WTC11 (cell line): ENCODE data around the gene NDUFA6. TPM values are rescaled to one million over a fixed set of nuclear protein-coding genes. Genes with fewer than 3 reads are reported as not detected.

Experiments used
- ATAC-seq: fragments of 200-7000 bp; cut with Tn5 transposase; 2 replicates; pipeline ENCODE4 v1.10.0; 2021; ENCODE audit warnings: mild to moderate bottlenecking, moderate library complexity
- CTCF ChIA-PET: fragments of 300-600 bp; sonication (Branson Sonifier 250); formaldehyde crosslinking; loops from one replicate; lab custom pipeline; 2021; ENCODE audit warnings: antibody characterized with exemption; lab: Charles Lee
- POLR2A ChIA-PET: fragments of 350-600 bp; sonication (Branson Sonifier 250); formaldehyde crosslinking; loops from one replicate; lab custom pipeline; 2021; ENCODE audit warnings: antibody characterized with exemption; lab: Charles Lee
- DNase-seq: peaks from one replicate; pipeline ENCODE4 v3.0.0; 2021; ENCODE audit warnings: low spot score
- H3K27ac Mint-ChIP-seq: 2 replicates; pipeline ENCODE4 v1.8.0; 2021; ENCODE audit warnings: mixed read lengths
- H3K27me3 Mint-ChIP-seq: 2 replicates; pipeline ENCODE4 v1.8.0; 2021; ENCODE audit warnings: low read depth, mild to moderate bottlenecking, moderate library complexity, mixed read lengths
- H3K36me3 Mint-ChIP-seq: 2 replicates; pipeline ENCODE4 v1.8.0; 2021; ENCODE audit warnings: mixed read lengths
- H3K4me1 Mint-ChIP-seq: 2 replicates; pipeline ENCODE4 v1.8.0; 2022; ENCODE audit warnings: mixed read lengths
- H3K4me3 Mint-ChIP-seq: 2 replicates; pipeline ENCODE4 v1.8.0; 2021; ENCODE audit warnings: mild to moderate bottlenecking, moderate library complexity, mixed read lengths
- H3K9me3 Mint-ChIP-seq: 2 replicates; pipeline ENCODE4 v1.8.0; 2021; ENCODE audit warnings: mixed read lengths
- ERG ChIP-seq: fragments of 250-450 bp; sonication (Bioruptor Pico); IDR thresholded peaks from 2 replicates; pipeline ENCODE4 v1.8.0; 2021; ENCODE audit warnings: mild to moderate bottlenecking
- FOXJ3 ChIP-seq: sonication (generic); formaldehyde crosslinking; IDR thresholded peaks from 2 replicates; pipeline ENCODE4 v1.9.0; 2021; ENCODE audit warnings: missing genetic modification reagents, mild to moderate bottlenecking, borderline replicate concordance
- FOXP1 ChIP-seq: sonication (generic); formaldehyde crosslinking; IDR thresholded peaks from 2 replicates; pipeline ENCODE4 v1.8.0; 2022; ENCODE audit warnings: missing genetic modification reagents, mild to moderate bottlenecking, moderate library complexity, borderline replicate concordance
- FOXP4 ChIP-seq: sonication (generic); formaldehyde crosslinking; IDR thresholded peaks from 2 replicates; pipeline ENCODE4 v1.8.0; 2022; ENCODE audit warnings: mild to moderate bottlenecking, missing genetic modification reagents
- GABPB1 ChIP-seq: sonication (generic); formaldehyde crosslinking; IDR thresholded peaks from 2 replicates; pipeline ENCODE4 v1.8.1; 2023; ENCODE audit warnings: mild to moderate bottlenecking, missing genetic modification reagents
- GRHL2 ChIP-seq: fragments of 250-450 bp; sonication (Bioruptor Pico); IDR thresholded peaks from 2 replicates; pipeline ENCODE4 v1.8.0; 2022; ENCODE audit warnings: mild to moderate bottlenecking, moderate library complexity; ENCODE audit not compliant: insufficient replicate concordance, severe bottlenecking
- IRF1 ChIP-seq: sonication (generic); formaldehyde crosslinking; IDR thresholded peaks from 2 replicates; pipeline ENCODE4 v1.8.0; 2023; ENCODE audit warnings: missing genetic modification reagents
- MLX ChIP-seq: sonication (generic); formaldehyde crosslinking; IDR thresholded peaks from 2 replicates; pipeline ENCODE4 v1.8.1; 2023; ENCODE audit warnings: mild to moderate bottlenecking, missing genetic modification reagents, moderate library complexity
- NFATC4 ChIP-seq: fragments of 250-450 bp; sonication (Bioruptor Pico); IDR thresholded peaks from 2 replicates; pipeline ENCODE4 v1.9.0; 2021; ENCODE audit warnings: mild to moderate bottlenecking
- NR1H2 ChIP-seq: sonication (generic); formaldehyde crosslinking; IDR thresholded peaks from 2 replicates; pipeline ENCODE4 v1.9.0; 2021; ENCODE audit warnings: mild to moderate bottlenecking, moderate library complexity, missing genetic modification reagents
- SOX15 ChIP-seq: fragments of 250-450 bp; sonication (Bioruptor Pico); IDR thresholded peaks from 2 replicates; pipeline ENCODE4 v1.9.0; 2021; ENCODE audit warnings: mild to moderate bottlenecking
- ZBTB43 ChIP-seq: sonication (generic); formaldehyde crosslinking; IDR thresholded peaks from 2 replicates; pipeline ENCODE4 v1.8.1; 2023; ENCODE audit warnings: mild to moderate bottlenecking, missing genetic modification reagents
- ZNF121 ChIP-seq: sonication (generic); formaldehyde crosslinking; IDR thresholded peaks from 2 replicates; pipeline ENCODE4 v1.8.0; 2023; ENCODE audit warnings: missing genetic modification reagents
- total RNA-seq: library from RNA; stranded (reverse); gene quantifications from 3 replicates; pipeline ENCODE4 v1.2.3, GENCODE V29; 2021
- TF ChIP-seq, protein P1 (sequence below): fragments of 200-600 bp; IDR thresholded peaks from 2 replicates; pipeline ENCODE4 v1.8.0; 2022; ENCODE audit warnings: antibody characterized with exemption
- TF ChIP-seq, protein P2 (sequence below): sonication (generic); formaldehyde crosslinking; IDR thresholded peaks from 2 replicates; pipeline ENCODE4 v1.8.1; 2022; ENCODE audit warnings: low read depth, mild to moderate bottlenecking, moderate library complexity, missing genetic modification reagents, borderline replicate concordance
- TF ChIP-seq, protein P3 (sequence below): sonication (generic); formaldehyde crosslinking; IDR thresholded peaks from 2 replicates; pipeline ENCODE4 v1.8.0; 2022; ENCODE audit warnings: missing genetic modification reagents
- TF ChIP-seq, protein P4 (sequence below): sonication (generic); formaldehyde crosslinking; IDR thresholded peaks from 2 replicates; pipeline ENCODE4 v1.8.1; 2022; ENCODE audit warnings: mild to moderate bottlenecking, moderate library complexity, missing genetic modification reagents

NDUFA6 gene
- total RNA-seq, 1 experiment from 2014 or later, result 85.9 TPM

DNA sequence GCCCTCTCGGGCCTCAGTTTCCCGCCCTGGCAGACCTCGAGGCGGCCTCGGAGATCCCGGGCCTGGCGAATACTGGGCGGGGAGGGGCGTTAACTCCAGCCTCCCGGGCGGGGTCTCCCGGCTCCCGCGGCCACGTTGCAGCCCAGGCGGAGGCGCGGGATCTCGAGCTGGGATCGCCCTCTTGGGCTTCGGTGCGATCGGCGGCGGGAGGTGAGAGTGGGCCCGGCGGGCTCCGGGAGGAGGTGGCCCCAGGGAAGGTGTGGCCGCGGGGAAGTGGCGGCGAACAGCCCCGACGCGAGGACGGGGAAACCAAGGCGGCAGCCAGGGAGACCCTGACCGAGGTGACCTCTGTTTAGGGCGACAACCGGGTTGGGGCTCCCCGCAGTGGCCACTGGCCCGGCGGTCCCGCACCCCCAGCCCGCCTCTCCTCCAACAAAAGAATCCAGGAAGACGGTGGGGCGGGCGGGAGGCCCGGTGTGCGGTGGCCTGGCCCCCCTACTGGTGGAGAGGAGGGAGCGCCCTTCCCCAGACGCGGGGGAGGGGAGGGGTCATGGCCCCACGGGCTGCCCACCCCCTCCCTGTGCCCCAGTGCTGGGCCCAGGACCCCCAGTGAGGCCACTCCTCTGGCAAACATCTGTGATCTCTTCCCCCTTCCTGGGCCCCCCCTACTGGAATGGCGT is 16.3 kb downstream of the NDUFA6 start, which contains the start of gene PHETA2 (continued):
- TF ChIP-seq FOXP4 (CRISPR knock-in tag), result no peak
- 0 out of 2 replicates have a peak, but pooled peaks have one; percentile 9 for TF ChIP-seq ZNF121 (CRISPR knock-in tag)
- TF ChIP-seq MLX (CRISPR knock-in tag), result no peak
- no peak for TF ChIP-seq IRF1 (CRISPR knock-in tag)

GRCh38 chr22:42073621-42074041 is 16.9 kb downstream of the NDUFA6 start:
- H3K36me3 Mint-ChIP-seq, result no peaks in the 10 kb centered on the region
- H3K27me3 Mint-ChIP-seq, result peaks cover 28% of the 10 kb centered on the region
- ATAC-seq (no peak), DNase-seq (no peak)
- H3K4me3 Mint-ChIP-seq, result peak overlapping the region; percentile 63
- ChIA-PET POLR2A (no interaction called here), CTCF (no interaction called here)
- no peak overlapping the region for H3K27ac Mint-ChIP-seq
- H3K9me3 Mint-ChIP-seq, result no peaks in the 10 kb centered on the region
- H3K4me1 Mint-ChIP-seq, result peaks cover 43% of the 10 kb centered on the region
- TF ChIP-seq NFATC4 (CRISPR knock-in tag) (no peak), SOX15 (CRISPR knock-in tag) (no peak), ERG (CRISPR knock-in tag) (no peak), GABPB1 (CRISPR knock-in tag) (no peak), ZBTB43 (CRISPR knock-in tag) (no peak), FOXP1 (CRISPR knock-in tag) (no peak), NR1H2 (CRISPR knock-in tag) (no peak), GRHL2 (no peak), ZNF121 (CRISPR knock-in tag) (no peak), FOXJ3 (CRISPR knock-in tag) (no peak), IRF1 (CRISPR knock-in tag) (no peak)
- TF ChIP-seq, protein P1, sequence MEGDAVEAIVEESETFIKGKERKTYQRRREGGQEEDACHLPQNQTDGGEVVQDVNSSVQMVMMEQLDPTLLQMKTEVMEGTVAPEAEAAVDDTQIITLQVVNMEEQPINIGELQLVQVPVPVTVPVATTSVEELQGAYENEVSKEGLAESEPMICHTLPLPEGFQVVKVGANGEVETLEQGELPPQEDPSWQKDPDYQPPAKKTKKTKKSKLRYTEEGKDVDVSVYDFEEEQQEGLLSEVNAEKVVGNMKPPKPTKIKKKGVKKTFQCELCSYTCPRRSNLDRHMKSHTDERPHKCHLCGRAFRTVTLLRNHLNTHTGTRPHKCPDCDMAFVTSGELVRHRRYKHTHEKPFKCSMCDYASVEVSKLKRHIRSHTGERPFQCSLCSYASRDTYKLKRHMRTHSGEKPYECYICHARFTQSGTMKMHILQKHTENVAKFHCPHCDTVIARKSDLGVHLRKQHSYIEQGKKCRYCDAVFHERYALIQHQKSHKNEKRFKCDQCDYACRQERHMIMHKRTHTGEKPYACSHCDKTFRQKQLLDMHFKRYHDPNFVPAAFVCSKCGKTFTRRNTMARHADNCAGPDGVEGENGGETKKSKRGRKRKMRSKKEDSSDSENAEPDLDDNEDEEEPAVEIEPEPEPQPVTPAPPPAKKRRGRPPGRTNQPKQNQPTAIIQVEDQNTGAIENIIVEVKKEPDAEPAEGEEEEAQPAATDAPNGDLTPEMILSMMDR, result no peak
- TF ChIP-seq, protein P2, sequence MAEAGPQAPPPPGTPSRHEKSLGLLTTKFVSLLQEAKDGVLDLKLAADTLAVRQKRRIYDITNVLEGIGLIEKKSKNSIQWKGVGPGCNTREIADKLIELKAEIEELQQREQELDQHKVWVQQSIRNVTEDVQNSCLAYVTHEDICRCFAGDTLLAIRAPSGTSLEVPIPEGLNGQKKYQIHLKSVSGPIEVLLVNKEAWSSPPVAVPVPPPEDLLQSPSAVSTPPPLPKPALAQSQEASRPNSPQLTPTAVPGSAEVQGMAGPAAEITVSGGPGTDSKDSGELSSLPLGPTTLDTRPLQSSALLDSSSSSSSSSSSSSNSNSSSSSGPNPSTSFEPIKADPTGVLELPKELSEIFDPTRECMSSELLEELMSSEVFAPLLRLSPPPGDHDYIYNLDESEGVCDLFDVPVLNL (CRISPR knock-in tag), result no peak
- TF ChIP-seq, protein P3, sequence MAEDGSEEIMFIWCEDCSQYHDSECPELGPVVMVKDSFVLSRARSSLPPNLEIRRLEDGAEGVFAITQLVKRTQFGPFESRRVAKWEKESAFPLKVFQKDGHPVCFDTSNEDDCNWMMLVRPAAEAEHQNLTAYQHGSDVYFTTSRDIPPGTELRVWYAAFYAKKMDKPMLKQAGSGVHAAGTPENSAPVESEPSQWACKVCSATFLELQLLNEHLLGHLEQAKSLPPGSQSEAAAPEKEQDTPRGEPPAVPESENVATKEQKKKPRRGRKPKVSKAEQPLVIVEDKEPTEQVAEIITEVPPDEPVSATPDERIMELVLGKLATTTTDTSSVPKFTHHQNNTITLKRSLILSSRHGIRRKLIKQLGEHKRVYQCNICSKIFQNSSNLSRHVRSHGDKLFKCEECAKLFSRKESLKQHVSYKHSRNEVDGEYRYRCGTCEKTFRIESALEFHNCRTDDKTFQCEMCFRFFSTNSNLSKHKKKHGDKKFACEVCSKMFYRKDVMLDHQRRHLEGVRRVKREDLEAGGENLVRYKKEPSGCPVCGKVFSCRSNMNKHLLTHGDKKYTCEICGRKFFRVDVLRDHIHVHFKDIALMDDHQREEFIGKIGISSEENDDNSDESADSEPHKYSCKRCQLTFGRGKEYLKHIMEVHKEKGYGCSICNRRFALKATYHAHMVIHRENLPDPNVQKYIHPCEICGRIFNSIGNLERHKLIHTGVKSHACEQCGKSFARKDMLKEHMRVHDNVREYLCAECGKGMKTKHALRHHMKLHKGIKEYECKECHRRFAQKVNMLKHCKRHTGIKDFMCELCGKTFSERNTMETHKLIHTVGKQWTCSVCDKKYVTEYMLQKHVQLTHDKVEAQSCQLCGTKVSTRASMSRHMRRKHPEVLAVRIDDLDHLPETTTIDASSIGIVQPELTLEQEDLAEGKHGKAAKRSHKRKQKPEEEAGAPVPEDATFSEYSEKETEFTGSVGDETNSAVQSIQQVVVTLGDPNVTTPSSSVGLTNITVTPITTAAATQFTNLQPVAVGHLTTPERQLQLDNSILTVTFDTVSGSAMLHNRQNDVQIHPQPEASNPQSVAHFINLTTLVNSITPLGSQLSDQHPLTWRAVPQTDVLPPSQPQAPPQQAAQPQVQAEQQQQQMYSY, result no peak
- TF ChIP-seq, protein P4, sequence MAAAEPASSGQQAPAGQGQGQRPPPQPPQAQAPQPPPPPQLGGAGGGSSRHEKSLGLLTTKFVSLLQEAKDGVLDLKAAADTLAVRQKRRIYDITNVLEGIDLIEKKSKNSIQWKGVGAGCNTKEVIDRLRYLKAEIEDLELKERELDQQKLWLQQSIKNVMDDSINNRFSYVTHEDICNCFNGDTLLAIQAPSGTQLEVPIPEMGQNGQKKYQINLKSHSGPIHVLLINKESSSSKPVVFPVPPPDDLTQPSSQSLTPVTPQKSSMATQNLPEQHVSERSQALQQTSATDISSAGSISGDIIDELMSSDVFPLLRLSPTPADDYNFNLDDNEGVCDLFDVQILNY (CRISPR knock-in tag), result no peak
